Right lobe of liver (tissue), 4 donors: ENCODE results near the gene CDH12.

Source experiments
- CTCF ChIP-seq, 4 donors: fragments of 200-600 bp in 3 of 4; fragments of 450-650 bp in 1 of 4; IDR thresholded peaks; one replicate each; pipeline versions ENCODE4 v1.5.1 to v1.8.0; 2016 to 2022; ENCODE audit warnings: antibody characterized with exemption in 4 of 4, mild to moderate bottlenecking in 2 of 4
- POLR2A ChIP-seq: fragments of 450-650 bp; IDR thresholded peaks from one replicate; pipeline ENCODE4 v1.6.1; 2017; ENCODE audit warnings: antibody characterized with exemption, mild to moderate bottlenecking
- donor health status: DM: no; HTN: no; CAD: no.
- donor health status: DM: no; HTN: no; CAD: no.
- donor health status: DM: no; HTN: yes; CAD: no.

GRCh38 chr5:22411554-22412349 lies 441.4 kb downstream of the CDH12 start:
- TF ChIP-seq POLR2A (no peak), CTCF (IDR thresholded peaks at IDR 0.05) (no peak)
